H9 (cell line): Measurements from ENCODE around the gene ANKRD36C. TPM values are rescaled to one million over a fixed set of nuclear protein-coding genes. Genes with fewer than 3 reads are reported as not detected.

Source experiments
- DNase-seq: peaks from one replicate; pipeline ENCODE4 v3.0.0-alpha.2; 2017
- H2AFZ ChIP-seq: one replicate; pipeline ENCODE4 v1.6.1; 2013; ENCODE audit warnings: mild to moderate bottlenecking, low read length, control low read depth, moderate library complexity
- H2AK5ac ChIP-seq: 2 replicates; pipeline ENCODE4 v1.6.1; 2013; ENCODE audit warnings: low read length, control low read depth, mixed read lengths; ENCODE audit not compliant: insufficient read length
- H2BK120ac ChIP-seq: one replicate; pipeline ENCODE4 v1.6.1; 2013; ENCODE audit warnings: low read depth, mild to moderate bottlenecking, low read length, control low read depth, inconsistent platforms; ENCODE audit not compliant: poor library complexity, severe bottlenecking
- H2BK12ac ChIP-seq: 2 replicates; pipeline ENCODE4 v1.6.1; 2013; ENCODE audit warnings: low read length, control low read depth, mixed read lengths, low read depth; ENCODE audit not compliant: insufficient read length
- H2BK15ac ChIP-seq: 2 replicates; pipeline ENCODE4 v1.6.1; 2013; ENCODE audit warnings: low read depth, low read length, control low read depth
- H2BK20ac ChIP-seq: one replicate; pipeline ENCODE4 v1.6.1; 2013; ENCODE audit warnings: low read depth, mild to moderate bottlenecking, low read length, control low read depth, inconsistent platforms; ENCODE audit not compliant: poor library complexity, severe bottlenecking
- H2BK5ac ChIP-seq: 2 replicates; pipeline ENCODE4 v1.6.1; 2013; ENCODE audit warnings: low read length, control low read depth, mixed read lengths; ENCODE audit not compliant: insufficient read length
- H3K14ac ChIP-seq: 2 replicates; pipeline ENCODE4 v1.6.1; 2013; ENCODE audit warnings: low read length, control low read depth; ENCODE audit not compliant: insufficient read depth
- H3K18ac ChIP-seq: 2 replicates; pipeline ENCODE4 v1.6.1; 2013; ENCODE audit warnings: low read depth, mild to moderate bottlenecking, mixed read lengths, low read length, control low read depth; ENCODE audit not compliant: insufficient read length
- H3K23ac ChIP-seq: 2 replicates; pipeline ENCODE4 v1.6.1; 2013; ENCODE audit warnings: low read length, control low read depth, mixed read lengths, low read depth; ENCODE audit not compliant: insufficient read length
- H3K23me2 ChIP-seq: 2 replicates; pipeline ENCODE4 v1.6.1; 2013; ENCODE audit warnings: low read depth, mild to moderate bottlenecking, mixed read lengths, low read length, control low read depth; ENCODE audit not compliant: insufficient read length, poor library complexity, severe bottlenecking
- H3K27ac ChIP-seq: 2 replicates; pipeline ENCODE4 v1.5.1; 2013; ENCODE audit warnings: low read length, control low read depth, mixed read lengths, low read depth; ENCODE audit not compliant: insufficient read length
- H3K27me3 ChIP-seq: 2 replicates; pipeline ENCODE4 v1.6.1; 2013; ENCODE audit warnings: low read length, control low read depth, inconsistent platforms; ENCODE audit not compliant: insufficient read depth
- H3K4ac ChIP-seq: 2 replicates; pipeline ENCODE4 v1.6.1; 2013; ENCODE audit warnings: low read depth, mild to moderate bottlenecking, control low read depth, inconsistent platforms, low read length, moderate library complexity
- H3K4me1 ChIP-seq: 2 replicates; pipeline ENCODE4 v1.6.1; 2013; ENCODE audit warnings: low read length, control low read depth, inconsistent platforms; ENCODE audit not compliant: insufficient read depth
- H3K4me2 ChIP-seq: 2 replicates; pipeline ENCODE4 v1.6.1; 2013; ENCODE audit warnings: low read length, control low read depth, mixed read lengths; ENCODE audit not compliant: insufficient read length, insufficient read depth
- H3K56ac ChIP-seq: 2 replicates; pipeline ENCODE4 v1.6.1; 2013; ENCODE audit warnings: low read depth, mild to moderate bottlenecking, mixed read lengths, low read length, control low read depth; ENCODE audit not compliant: insufficient read length
- H3K79me1 ChIP-seq: 2 replicates; pipeline ENCODE4 v1.6.1; 2013; ENCODE audit warnings: low read depth, mild to moderate bottlenecking, moderate library complexity, low read length, control low read depth, inconsistent platforms; ENCODE audit not compliant: insufficient read depth, poor library complexity, severe bottlenecking
- H3K79me2 ChIP-seq: 2 replicates; pipeline ENCODE4 v1.6.1; 2013; ENCODE audit warnings: low read length, control low read depth, inconsistent platforms; ENCODE audit not compliant: insufficient read depth
- H3K9ac ChIP-seq: 2 replicates; pipeline ENCODE4 v1.6.1; 2013; ENCODE audit warnings: low read length, control low read depth, mixed read lengths; ENCODE audit not compliant: insufficient read length; ENCODE audit errors: extremely low read depth
- H3K9me3 ChIP-seq: one replicate; pipeline ENCODE4 v1.6.1; 2013; ENCODE audit warnings: low read depth, low read length, inconsistent platforms; ENCODE audit not compliant: control insufficient read depth
- H3T11ph ChIP-seq: one replicate; pipeline ENCODE4 v1.6.1; 2013; ENCODE audit warnings: mild to moderate bottlenecking, low read length, control low read depth, inconsistent platforms
- H4K20me1 ChIP-seq: one replicate; pipeline ENCODE4 v1.6.1; 2013; ENCODE audit not compliant: control insufficient read depth, insufficient read length, insufficient read depth
- H4K5ac ChIP-seq: 2 replicates; pipeline ENCODE4 v1.6.1; 2013; ENCODE audit warnings: low read depth, mild to moderate bottlenecking, mixed read lengths, low read length, control low read depth; ENCODE audit not compliant: insufficient read length
- H4K8ac ChIP-seq: replicated peaks from 2 replicates; pipeline ENCODE4 v1.6.1; 2013; ENCODE audit warnings: low read length, control low read depth, mixed read lengths, low read depth; ENCODE audit not compliant: insufficient read length
- H4K91ac ChIP-seq: 2 replicates; pipeline ENCODE4 v1.6.1; 2013; ENCODE audit warnings: low read depth, mild to moderate bottlenecking, moderate library complexity, mixed read lengths, low read length, control low read depth; ENCODE audit not compliant: insufficient read length
- H3K27ac Mint-ChIP-seq, 3 experiments: 2 replicates in 2 of 3; 3 replicates in 1 of 3; pipeline ENCODE4 v1.8.0; 2020 to 2021; ENCODE audit warnings: mixed read lengths in 3 of 3, mild to moderate bottlenecking in 1 of 3, moderate library complexity in 1 of 3
- H3K27me3 Mint-ChIP-seq: 2 replicates; pipeline ENCODE4 v1.8.0; 2021; ENCODE audit warnings: low read depth, mild to moderate bottlenecking, moderate library complexity, mixed read lengths
- H3K36me3 Mint-ChIP-seq, 3 experiments: 2 replicates in 2 of 3; 3 replicates in 1 of 3; pipeline ENCODE4 v1.8.0; 2020 to 2021; ENCODE audit warnings: low read depth in 3 of 3, mixed read lengths in 3 of 3; ENCODE audit not compliant: insufficient read depth in 1 of 3
- H3K4me1 Mint-ChIP-seq, 2 experiments: 2 replicates each; pipeline ENCODE4 v1.8.0; 2020; ENCODE audit warnings: mixed read lengths in 2 of 2
- H3K4me3 Mint-ChIP-seq, 2 experiments: 2 replicates in 1 of 2; 3 replicates in 1 of 2; pipeline ENCODE4 v1.8.0; 2020 to 2021; ENCODE audit warnings: mild to moderate bottlenecking in 2 of 2, mixed read lengths in 2 of 2, moderate library complexity in 1 of 2
- H3K9me3 Mint-ChIP-seq, 2 experiments: 2 replicates in 1 of 2; 3 replicates in 1 of 2; pipeline ENCODE4 v1.8.0; 2020; ENCODE audit warnings: mild to moderate bottlenecking in 2 of 2, mixed read lengths in 2 of 2, moderate library complexity in 1 of 2
- WGBS: extraction: QIAGEN DNeasy Blood & Tissue Kit; methylation state at CpG from one replicate; pipeline ENCODE4 v1.1.7; 2013; ENCODE audit warnings: missing lambda C conversion rate, low lambda C conversion rate, mixed read lengths; ENCODE audit not compliant: insufficient read length; ENCODE audit errors: extremely low coverage; 5-methylcytosine and 5-hydroxymethylcytosine counted together
- total RNA-seq: library from RNA; stranded (reverse); gene quantifications from 2 replicates; pipeline ENCODE4 v1.2.1, GENCODE V29; 2021
- TF ChIP-seq, protein P1 (sequence below): fragments of 200-600 bp; sonication (generic); conservative IDR thresholded peaks from 3 replicates; pipeline ENCODE4 v1.8.0; 2021; ENCODE audit warnings: antibody characterized with exemption, mild to moderate bottlenecking

ANKRD36C gene
- total RNA-seq, 1 experiment from 2014 or later: 8.2 TPM

DNA sequence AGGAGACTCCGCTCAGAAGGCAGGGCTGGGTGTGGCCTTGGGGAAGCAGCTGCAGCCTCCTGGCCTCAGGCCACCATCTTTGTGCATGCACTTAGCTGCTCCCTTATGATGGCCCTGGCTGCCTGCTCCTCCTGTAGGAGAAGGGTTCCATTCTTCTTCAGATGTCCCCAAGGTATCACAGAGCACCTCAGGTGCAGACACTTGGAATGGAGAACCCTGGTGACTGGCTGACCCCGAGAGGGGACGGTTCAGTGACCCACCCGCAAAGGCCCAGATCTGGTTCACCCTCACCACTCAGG, 33.5 kb upstream of the ANKRD36C start:
- no peak overlapping the region for H3K9ac ChIP-seq
- H3K27me3 ChIP-seq: no peaks in the 10 kb centered on the region
- no peak overlapping the region for H3K14ac ChIP-seq
- no peak overlapping the region for H3K56ac ChIP-seq
- H3K23ac ChIP-seq: no peak overlapping the region
- H2AK5ac ChIP-seq: no peak overlapping the region
- H2BK15ac ChIP-seq: no peak overlapping the region
- H3K4me1 Mint-ChIP-seq: no peaks in the 10 kb centered on the region
- no peak overlapping the region for H3K27ac Mint-ChIP-seq
- no peak overlapping the region for H2BK120ac ChIP-seq
- H4K91ac ChIP-seq: no peak overlapping the region
- no peak overlapping the region for H4K8ac ChIP-seq
- no peak overlapping the region for H2BK5ac ChIP-seq
- TF ChIP-seq, protein P1, sequence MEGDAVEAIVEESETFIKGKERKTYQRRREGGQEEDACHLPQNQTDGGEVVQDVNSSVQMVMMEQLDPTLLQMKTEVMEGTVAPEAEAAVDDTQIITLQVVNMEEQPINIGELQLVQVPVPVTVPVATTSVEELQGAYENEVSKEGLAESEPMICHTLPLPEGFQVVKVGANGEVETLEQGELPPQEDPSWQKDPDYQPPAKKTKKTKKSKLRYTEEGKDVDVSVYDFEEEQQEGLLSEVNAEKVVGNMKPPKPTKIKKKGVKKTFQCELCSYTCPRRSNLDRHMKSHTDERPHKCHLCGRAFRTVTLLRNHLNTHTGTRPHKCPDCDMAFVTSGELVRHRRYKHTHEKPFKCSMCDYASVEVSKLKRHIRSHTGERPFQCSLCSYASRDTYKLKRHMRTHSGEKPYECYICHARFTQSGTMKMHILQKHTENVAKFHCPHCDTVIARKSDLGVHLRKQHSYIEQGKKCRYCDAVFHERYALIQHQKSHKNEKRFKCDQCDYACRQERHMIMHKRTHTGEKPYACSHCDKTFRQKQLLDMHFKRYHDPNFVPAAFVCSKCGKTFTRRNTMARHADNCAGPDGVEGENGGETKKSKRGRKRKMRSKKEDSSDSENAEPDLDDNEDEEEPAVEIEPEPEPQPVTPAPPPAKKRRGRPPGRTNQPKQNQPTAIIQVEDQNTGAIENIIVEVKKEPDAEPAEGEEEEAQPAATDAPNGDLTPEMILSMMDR: no peak
- no peaks in the 10 kb centered on the region for H3K9me3 ChIP-seq
- H3K18ac ChIP-seq: no peak overlapping the region
- WGBS: no CpG with 5 or more reads among the region's 4 CpGs
- H3K27ac ChIP-seq: no peak overlapping the region
- H3T11ph ChIP-seq: no peak overlapping the region
- no peak overlapping the region for H2AFZ ChIP-seq
- peak; percentile 14 for DNase-seq
- no peak overlapping the region for H3K4ac ChIP-seq
- no peaks in the 10 kb centered on the region for H3K4me1 ChIP-seq
- no peaks in the 10 kb centered on the region for H3K79me2 ChIP-seq
- no peak overlapping the region for H3K4me2 ChIP-seq
- no peak overlapping the region for H4K5ac ChIP-seq
- no peaks in the 10 kb centered on the region for H4K20me1 ChIP-seq
- no peak overlapping the region for H2BK12ac ChIP-seq
- no peaks in the 10 kb centered on the region for H3K23me2 ChIP-seq
- no peaks in the 10 kb centered on the region for H3K27me3 Mint-ChIP-seq
- H3K36me3 Mint-ChIP-seq: no peaks in the 10 kb centered on the region
- H3K4me3 Mint-ChIP-seq: no peak overlapping the region
- no peaks in the 10 kb centered on the region for H3K79me1 ChIP-seq
- no peaks in the 10 kb centered on the region for H3K9me3 Mint-ChIP-seq
- no peak overlapping the region for H2BK20ac ChIP-seq
